Heart left ventricle (tissue), 13 donors: ENCODE data around the gene ALAD.

Source experiments
- POLR2A ChIP-seq, 2 donors: fragments of 450-650 bp; IDR thresholded peaks; one replicate each; pipeline ENCODE4 v1.6.1; 2017; ENCODE audit warnings: antibody characterized with exemption in 2 of 2, mild to moderate bottlenecking in 2 of 2, moderate library complexity in 2 of 2
- TF ChIP-seq, protein P1 (sequence below), 12 donors: fragments of 200-600 bp; sonication (generic) in 4 of 12; IDR thresholded peaks; one replicate each; pipeline versions ENCODE4 v1.5.0 to v1.8.0; 2018 to 2022; ENCODE audit warnings: antibody characterized with exemption in 12 of 12, mild to moderate bottlenecking in 5 of 12
- donor health status: ischemic (EF 13 %, LVEDD 7.1; RV severe dilation, severe dysfunction).
- donor health status: DM: no; HTN: yes; CAD: no.
- donor health status: DM: no; HTN: no; CAD: no.
- donor health status: ischemic (EF 25% LVEDD 6.9; RV normal size, moderate dysfunction).
- donor health status: ischemic (EF 25% LVEDD 5.7; RV mildly dilated, moderate dysfunction).
- donor health status: ischemic (EF 35%, LVEDD 5.7; RV mildly dilated, moderate dysfunction).
- donor health status: nonischemic (EF 11% LVEDD 7.7; RV severe dilation, severe dysfunction).
- donor health status: DM: yes; HTN: yes; CAD: no.
- donor health status: PGD.
- donor health status: ischemic (EF 29% LVEDD 5.4; RV normal size, mild dysfunction).
- donor health status: nonischemic (EF 23%, LVEDD 6.1; RV moderate dilation, normal function).

DNA sequence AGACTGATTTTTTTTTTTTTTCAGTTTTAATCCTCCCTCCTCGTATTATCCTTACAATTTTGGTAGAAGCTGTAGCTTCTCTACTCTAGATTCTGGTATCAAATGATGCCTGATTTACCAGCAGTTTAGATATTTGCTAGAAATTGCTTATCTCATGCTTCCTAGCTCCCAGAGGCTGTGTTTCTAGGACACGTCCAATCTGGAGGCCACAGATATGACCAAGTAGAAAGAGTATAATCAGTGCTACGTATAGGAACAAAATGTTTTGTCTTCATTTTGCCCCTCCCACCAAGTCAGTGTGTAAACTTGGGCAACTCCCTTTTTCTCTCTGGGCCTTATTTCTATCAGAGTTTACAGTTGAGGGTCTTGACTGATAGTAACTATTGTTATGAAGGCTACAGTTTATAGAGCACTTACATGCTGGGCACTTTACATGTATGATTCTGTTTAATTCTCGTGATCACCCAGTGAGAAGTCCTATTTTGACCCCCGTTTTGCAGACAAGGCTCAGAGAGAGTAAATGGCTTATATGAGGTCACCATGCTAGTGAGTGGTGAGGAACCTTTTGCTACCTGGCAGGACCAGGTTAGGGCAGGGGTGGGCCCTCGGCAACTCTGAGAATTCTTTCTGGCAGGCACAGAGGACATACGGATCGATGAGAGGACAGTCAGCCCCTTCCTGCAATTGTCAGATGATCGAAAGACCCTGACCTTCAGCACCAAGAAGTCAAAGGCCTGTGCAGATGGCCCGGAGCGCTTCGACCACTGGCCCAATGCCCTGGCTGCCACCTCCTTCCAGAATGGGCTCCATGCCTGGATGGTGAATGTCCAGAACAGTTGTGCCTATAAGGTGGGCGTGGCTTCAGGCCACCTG is 31.9 kb downstream of the ALAD start:
- TF ChIP-seq, protein P1, sequence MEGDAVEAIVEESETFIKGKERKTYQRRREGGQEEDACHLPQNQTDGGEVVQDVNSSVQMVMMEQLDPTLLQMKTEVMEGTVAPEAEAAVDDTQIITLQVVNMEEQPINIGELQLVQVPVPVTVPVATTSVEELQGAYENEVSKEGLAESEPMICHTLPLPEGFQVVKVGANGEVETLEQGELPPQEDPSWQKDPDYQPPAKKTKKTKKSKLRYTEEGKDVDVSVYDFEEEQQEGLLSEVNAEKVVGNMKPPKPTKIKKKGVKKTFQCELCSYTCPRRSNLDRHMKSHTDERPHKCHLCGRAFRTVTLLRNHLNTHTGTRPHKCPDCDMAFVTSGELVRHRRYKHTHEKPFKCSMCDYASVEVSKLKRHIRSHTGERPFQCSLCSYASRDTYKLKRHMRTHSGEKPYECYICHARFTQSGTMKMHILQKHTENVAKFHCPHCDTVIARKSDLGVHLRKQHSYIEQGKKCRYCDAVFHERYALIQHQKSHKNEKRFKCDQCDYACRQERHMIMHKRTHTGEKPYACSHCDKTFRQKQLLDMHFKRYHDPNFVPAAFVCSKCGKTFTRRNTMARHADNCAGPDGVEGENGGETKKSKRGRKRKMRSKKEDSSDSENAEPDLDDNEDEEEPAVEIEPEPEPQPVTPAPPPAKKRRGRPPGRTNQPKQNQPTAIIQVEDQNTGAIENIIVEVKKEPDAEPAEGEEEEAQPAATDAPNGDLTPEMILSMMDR (IDR thresholded peaks at IDR 0.05), result no peak
- no peak for TF ChIP-seq POLR2A (IDR thresholded peaks at IDR 0.05)
